HFFc6 (cell line): ENCODE results near the gene CAVIN3. TPM values are rescaled to one million over a fixed set of nuclear protein-coding genes. Genes with fewer than 3 reads are reported as not detected.

Source experiments
- DNase-seq: peaks from one replicate; pipeline ENCODE4 v3.0.0-alpha.2; 2018
- H3K27ac Mint-ChIP-seq: 2 replicates; pipeline ENCODE4 v1.8.0; 2020; ENCODE audit warnings: mild to moderate bottlenecking, mixed read lengths
- H3K27me3 Mint-ChIP-seq: 2 replicates; pipeline ENCODE4 v1.8.0; 2021; ENCODE audit warnings: mild to moderate bottlenecking, moderate library complexity, mixed read lengths; ENCODE audit not compliant: insufficient read depth
- H3K36me3 Mint-ChIP-seq: 2 replicates; pipeline ENCODE4 v1.8.0; 2021; ENCODE audit warnings: low read depth, mixed read lengths
- H3K4me1 Mint-ChIP-seq: 2 replicates; pipeline ENCODE4 v1.8.0; 2020; ENCODE audit warnings: low read depth, mixed read lengths
- H3K4me3 Mint-ChIP-seq: 2 replicates; pipeline ENCODE4 v1.8.0; 2020; ENCODE audit warnings: mild to moderate bottlenecking, moderate library complexity, mixed read lengths
- H3K9me3 Mint-ChIP-seq: 2 replicates; pipeline ENCODE4 v1.8.0; 2020; ENCODE audit warnings: mild to moderate bottlenecking, mixed read lengths
- CTCF ChIP-seq: fragments of 200-600 bp; sonication (generic); IDR thresholded peaks from 2 replicates; pipeline ENCODE4 v1.5.0; 2021; ENCODE audit warnings: antibody characterized with exemption, mild to moderate bottlenecking
- total RNA-seq, 6 experiments: library from RNA; stranded (reverse); fragmentation: NEBNext Ultra II Directional; extraction: Animal tissue kit (Norgen Biotek cat#: 25700); gene quantifications; 2 replicates in 1 of 6; 3 replicates in 5 of 6; pipeline ENCODE4 v1.2.3, GENCODE V29; 2021

Gene CAVIN3
- total RNA-seq, 6 experiments from 2014 or later = 140 to 235 (median 203) TPM

GRCh38 chr11:6350486-6350885 lies 30.2 kb upstream of the CAVIN3 start:
- H3K36me3 Mint-ChIP-seq = no peaks in the 10 kb centered on the region
- H3K4me1 Mint-ChIP-seq = peaks cover 12% of the 10 kb centered on the region
- DNase-seq = no peak
- H3K9me3 Mint-ChIP-seq = no peaks in the 10 kb centered on the region
- H3K27me3 Mint-ChIP-seq = peaks cover 1% of the 10 kb centered on the region; the same call in 1 of the 2 replicates
- no peak overlapping the region for H3K4me3 Mint-ChIP-seq
- TF ChIP-seq CTCF = no peak
- H3K27ac Mint-ChIP-seq = no peak overlapping the region

- no peak overlapping the region for H3K27ac Mint-ChIP-seq
- H3K4me3 Mint-ChIP-seq = no peak overlapping the region
- H3K36me3 Mint-ChIP-seq = no peaks in the 10 kb centered on the region
- no peaks in the 10 kb centered on the region for H3K9me3 Mint-ChIP-seq
- peaks cover 12% of the 10 kb centered on the region for H3K4me1 Mint-ChIP-seq
- TF ChIP-seq CTCF = no peak
- DNase-seq = no peak
- peaks cover 1% of the 10 kb centered on the region; the same call in 1 of the 2 replicates for H3K27me3 Mint-ChIP-seq
Observed at GRCh38 chr11:6350043-6350442, 29.7 kb upstream of the CAVIN3 start.

GRCh38 chr11:6345366-6345765 lies 25.1 kb upstream of the CAVIN3 start:
- Mint-ChIP-seq H3K9me3 (no peaks in the 10 kb centered on the region), H3K4me3 (no peak overlapping the region), H3K36me3 (no peaks in the 10 kb centered on the region), H3K4me1 (no peaks in the 10 kb centered on the region), H3K27ac (no peak overlapping the region), H3K27me3 (no peaks in the 10 kb centered on the region; the same call in 1 of the 2 replicates)
- TF ChIP-seq CTCF = no peak
- DNase-seq = no peak

- DNase-seq = no peak
- Mint-ChIP-seq H3K4me3 (no peak overlapping the region), H3K9me3 (no peaks in the 10 kb centered on the region), H3K36me3 (no peaks in the 10 kb centered on the region), H3K27me3 (peaks cover 1% of the 10 kb centered on the region), H3K4me1 (peaks cover 10% of the 10 kb centered on the region), H3K27ac (no peak overlapping the region)
- no peak for TF ChIP-seq CTCF
Observed at GRCh38 chr11:6336293-6336692, 16.0 kb upstream of the CAVIN3 start.

- Mint-ChIP-seq H3K9me3 (no peaks in the 10 kb centered on the region), H3K4me3 (no peak overlapping the region), H3K27me3 (peaks cover 2% of the 10 kb centered on the region), H3K4me1 (peaks cover 10% of the 10 kb centered on the region), H3K27ac (no peak overlapping the region), H3K36me3 (no peaks in the 10 kb centered on the region)
- no peak for TF ChIP-seq CTCF
- DNase-seq = no peak
Observed at GRCh38 chr11:6334806-6335205, 14.5 kb upstream of the CAVIN3 start.

- Mint-ChIP-seq H3K4me1 (peaks cover 16% of the 10 kb centered on the region), H3K4me3 (no peak overlapping the region), H3K9me3 (no peaks in the 10 kb centered on the region), H3K27me3 (peaks cover 5% of the 10 kb centered on the region), H3K27ac (no peak overlapping the region), H3K36me3 (no peaks in the 10 kb centered on the region)
- no peak for TF ChIP-seq CTCF
- DNase-seq = no peak
Observed at GRCh38 chr11:6333095-6333494, 12.8 kb upstream of the CAVIN3 start.
